GM13976 (cell line): ENCODE measurements around the gene DUSP16.

Source experiments
- DNase-seq: peaks from one replicate; pipeline ENCODE4 v3.0.0; 2012; ENCODE audit warnings: low spot score
- in situ Hi-C: fragments of 300-500 bp; cut with MboI; formaldehyde crosslinking; loops from one replicate; pipeline ENCODE4 v1.12.0; 2022; ENCODE audit warnings: low sequenced_read_pairs, mixed read lengths, inconsistent platforms; ENCODE audit not compliant: unreplicated experiment
- TF ChIP-seq, protein P1 (sequence below): IDR thresholded peaks from 2 replicates; pipeline ENCODE4 v1.5.1; 2012; ENCODE audit warnings: borderline replicate concordance, mild to moderate bottlenecking; ENCODE audit not compliant: insufficient read depth; ENCODE audit errors: extremely low read depth, missing control alignments, control extremely low read depth

The DUSP16 gene

DNA sequence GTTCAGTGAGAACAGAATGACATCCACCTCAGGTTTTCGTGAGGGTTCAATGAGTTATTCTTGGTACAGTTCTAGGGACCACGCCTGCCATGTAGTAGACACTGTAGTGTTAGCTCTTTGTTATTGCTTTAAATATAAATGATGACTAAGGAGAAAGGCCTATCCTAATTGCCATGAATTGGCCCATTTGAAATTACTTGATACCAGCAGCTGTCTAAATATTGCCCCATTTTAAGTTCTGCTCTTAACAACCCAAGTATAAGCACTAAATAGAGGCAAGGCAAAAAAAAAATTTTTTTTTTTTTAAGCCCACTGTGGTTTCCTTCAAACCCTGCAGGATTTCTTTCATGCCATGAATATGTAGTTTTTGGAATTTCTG lies 121.2 kb downstream of the DUSP16 start:
- TF ChIP-seq, protein P1, sequence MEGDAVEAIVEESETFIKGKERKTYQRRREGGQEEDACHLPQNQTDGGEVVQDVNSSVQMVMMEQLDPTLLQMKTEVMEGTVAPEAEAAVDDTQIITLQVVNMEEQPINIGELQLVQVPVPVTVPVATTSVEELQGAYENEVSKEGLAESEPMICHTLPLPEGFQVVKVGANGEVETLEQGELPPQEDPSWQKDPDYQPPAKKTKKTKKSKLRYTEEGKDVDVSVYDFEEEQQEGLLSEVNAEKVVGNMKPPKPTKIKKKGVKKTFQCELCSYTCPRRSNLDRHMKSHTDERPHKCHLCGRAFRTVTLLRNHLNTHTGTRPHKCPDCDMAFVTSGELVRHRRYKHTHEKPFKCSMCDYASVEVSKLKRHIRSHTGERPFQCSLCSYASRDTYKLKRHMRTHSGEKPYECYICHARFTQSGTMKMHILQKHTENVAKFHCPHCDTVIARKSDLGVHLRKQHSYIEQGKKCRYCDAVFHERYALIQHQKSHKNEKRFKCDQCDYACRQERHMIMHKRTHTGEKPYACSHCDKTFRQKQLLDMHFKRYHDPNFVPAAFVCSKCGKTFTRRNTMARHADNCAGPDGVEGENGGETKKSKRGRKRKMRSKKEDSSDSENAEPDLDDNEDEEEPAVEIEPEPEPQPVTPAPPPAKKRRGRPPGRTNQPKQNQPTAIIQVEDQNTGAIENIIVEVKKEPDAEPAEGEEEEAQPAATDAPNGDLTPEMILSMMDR: no peak
- in situ Hi-C loops: no loop called here
- no peak for DNase-seq

DNA sequence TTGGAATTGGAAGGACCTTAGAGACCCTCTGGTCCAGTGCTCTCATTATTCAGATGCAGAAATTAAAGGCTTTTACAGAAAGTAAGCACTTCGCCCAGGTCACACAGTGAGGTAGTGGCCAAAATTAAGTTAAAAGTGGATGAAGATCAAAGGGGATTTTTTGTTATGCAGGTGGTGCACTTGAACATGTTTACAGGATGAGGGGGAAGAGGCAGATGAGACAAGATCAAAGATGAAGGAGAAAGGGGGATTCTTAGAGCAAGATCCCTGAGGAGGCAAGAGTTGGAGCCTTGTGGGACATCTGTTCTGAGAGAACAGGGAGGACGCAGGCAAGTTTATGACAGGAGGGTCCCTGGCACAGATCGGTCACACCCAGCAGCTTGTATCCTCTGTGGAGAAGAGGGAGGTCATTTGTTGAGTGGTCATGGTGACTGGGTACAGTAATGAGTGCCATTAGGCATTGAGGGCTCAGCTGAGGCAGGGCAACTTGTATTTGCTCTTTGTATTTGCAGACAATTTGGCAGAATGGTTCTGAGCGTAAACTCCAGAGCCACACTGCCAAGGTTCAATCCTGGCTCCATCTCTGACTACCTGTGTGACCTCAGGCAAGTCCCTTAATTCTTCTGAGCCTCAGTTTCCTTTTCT lies 121.8 kb downstream of the DUSP16 start:
- DNase-seq: no peak
- TF ChIP-seq, protein P1: no peak
- in situ Hi-C loops: no loop called here

DNA sequence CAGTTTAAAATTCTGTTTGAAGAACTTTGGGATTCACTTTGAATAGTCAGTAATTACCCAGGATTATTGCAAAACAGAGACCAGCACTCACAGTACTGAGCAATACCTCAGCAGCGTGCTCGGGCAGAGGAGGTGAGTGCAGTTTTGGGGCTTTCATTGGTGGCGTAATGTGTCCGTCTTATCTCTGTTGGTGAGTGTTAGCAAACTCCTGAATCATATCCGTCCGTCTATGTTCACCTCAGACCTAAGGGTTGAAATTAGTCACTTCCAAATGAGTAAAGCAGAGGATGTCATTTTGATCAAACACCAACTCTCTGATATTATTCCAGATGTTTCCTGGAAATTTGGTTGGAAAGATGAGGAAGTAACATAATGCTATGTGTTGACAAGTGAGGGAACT lies 123.0 kb downstream of the DUSP16 start:
- in situ Hi-C loops: no loop called here
- no peak for DNase-seq
- TF ChIP-seq, protein P1: no peak

DNA sequence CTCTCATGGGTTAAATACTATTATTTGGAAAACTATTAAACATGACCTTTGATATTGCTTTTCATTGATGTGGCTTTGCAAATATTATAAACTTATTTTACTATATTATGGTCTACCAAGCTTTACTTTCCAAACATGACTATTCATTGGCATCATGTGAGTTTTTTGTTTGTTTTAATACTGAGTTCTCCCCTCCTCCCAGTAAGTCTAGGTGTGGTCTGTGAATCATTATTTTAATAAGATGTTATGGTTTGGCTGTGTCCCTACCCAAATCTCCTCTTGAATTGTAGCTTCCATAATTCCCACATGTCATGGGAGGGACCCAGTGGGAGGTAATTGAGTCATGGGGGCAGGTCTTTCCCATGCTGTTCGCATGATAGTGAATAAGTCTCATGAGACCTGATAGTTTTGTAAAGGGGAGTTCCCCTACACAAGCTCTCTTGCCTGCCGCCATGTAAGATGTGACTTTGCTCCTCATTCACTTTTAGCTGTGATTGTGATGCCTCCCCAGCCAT lies 125.8 kb downstream of the DUSP16 start:
- in situ Hi-C loops: no loop called here
- DNase-seq: no peak
- TF ChIP-seq, protein P1: no peak

DNA sequence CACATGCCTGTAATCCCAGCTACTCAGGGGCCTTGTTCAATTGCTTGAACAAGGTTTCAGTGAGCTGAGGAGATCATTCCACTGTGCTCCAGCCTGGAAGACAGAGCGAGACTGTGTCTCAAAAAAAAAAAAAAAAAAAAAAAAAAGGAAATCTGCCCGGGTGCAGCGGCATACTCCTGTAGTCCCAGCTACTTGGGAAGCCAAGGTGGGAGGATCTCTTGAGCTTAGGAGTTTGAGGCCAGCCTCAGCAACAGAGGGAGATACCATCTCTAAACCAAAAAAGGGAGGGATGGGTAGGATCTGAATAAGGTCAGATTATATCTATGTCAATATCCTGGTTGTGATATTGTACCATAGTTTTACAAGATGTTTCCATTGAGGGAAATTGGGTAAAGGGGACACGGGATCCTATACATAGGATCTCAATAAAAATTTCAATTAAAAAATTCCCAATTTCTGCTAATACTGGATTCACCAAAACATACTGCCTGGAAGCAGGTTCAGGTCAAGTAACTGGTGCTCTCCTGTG lies 129.4 kb downstream of the DUSP16 start:
- in situ Hi-C loops: no loop called here
- TF ChIP-seq, protein P1: no peak
- no peak for DNase-seq

DNA sequence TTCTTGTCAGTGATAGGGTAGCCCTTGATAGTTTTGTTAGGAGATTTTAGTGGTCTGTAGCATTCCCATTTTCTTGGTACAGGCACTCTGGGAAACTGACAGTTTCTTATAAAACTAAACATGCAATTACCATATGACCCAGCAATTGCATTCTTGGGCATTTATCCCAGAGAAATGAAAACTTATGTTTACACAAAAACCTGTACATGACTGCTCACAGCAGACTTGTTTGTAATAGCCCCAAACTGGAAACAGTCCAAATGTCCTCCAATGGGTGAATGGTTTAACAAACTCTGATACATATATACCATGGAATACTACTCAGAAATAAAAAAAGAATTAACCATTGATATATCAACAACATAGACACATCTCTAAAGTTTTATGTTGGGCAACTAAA lies 130.3 kb downstream of the DUSP16 start:
- no peak for DNase-seq
- TF ChIP-seq, protein P1: no peak
- in situ Hi-C loops: no loop called here
